ENCODE results near the gene LRRC3C.

Gene LRRC3C

GRCh38 chr17:39968761-39969160, 41.2 kb downstream of the LRRC3C start:
- TF ChIP-seq FOXP2 (optimal IDR thresholded peaks at IDR 0.05; ENCODE audit: borderline replicate concordance, extremely low read depth, extremely low read length, insufficient read depth) (no peak), POLR2AphosphoS5 (IDR thresholded peaks at IDR 0.05; ENCODE audit: low read depth, low read length) (no peak), REST (IDR thresholded peaks at IDR 0.05; ENCODE audit: insufficient read depth in 1 of 2, low read depth in 2 of 2, low read length in 2 of 2) (no peak), TAF1 (IDR thresholded peaks at IDR 0.05; ENCODE audit: borderline replicate concordance, insufficient read depth, low read length) (no peak), SIN3A (IDR thresholded peaks at IDR 0.05; ENCODE audit: borderline replicate concordance, insufficient read depth, low read length) (no peak)

DNA sequence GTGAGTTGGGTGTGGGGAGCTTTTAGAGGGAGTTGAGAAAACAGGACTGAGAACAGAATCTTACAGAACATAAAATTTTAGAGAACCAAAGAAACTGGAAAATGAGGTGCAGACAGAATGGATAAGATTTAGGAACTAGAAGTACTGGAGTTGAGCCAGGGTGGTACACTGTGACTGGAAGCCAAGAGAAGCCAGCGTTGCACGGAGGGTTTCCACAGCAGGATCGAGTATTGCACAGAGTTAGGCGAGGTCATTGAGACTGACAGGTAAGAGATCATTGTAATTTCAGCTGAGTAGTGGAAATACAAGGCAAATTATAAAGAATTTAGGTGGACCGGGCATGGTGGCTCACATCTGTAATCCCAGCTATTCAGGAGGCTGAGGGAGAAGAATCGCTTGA, 41.8 kb downstream of the LRRC3C start:
- TF ChIP-seq REST (IDR thresholded peaks at IDR 0.05; ENCODE audit: insufficient read depth in 1 of 2, low read depth in 2 of 2, low read length in 2 of 2) (no peak), TAF1 (IDR thresholded peaks at IDR 0.05; ENCODE audit: borderline replicate concordance, insufficient read depth, low read length) (no peak), FOXP2 (optimal IDR thresholded peaks at IDR 0.05; ENCODE audit: borderline replicate concordance, extremely low read depth, extremely low read length, insufficient read depth) (no peak), SIN3A (IDR thresholded peaks at IDR 0.05; ENCODE audit: borderline replicate concordance, insufficient read depth, low read length) (no peak), POLR2AphosphoS5 (IDR thresholded peaks at IDR 0.05; ENCODE audit: low read depth, low read length) (no peak)

- TF ChIP-seq TAF1 (IDR thresholded peaks at IDR 0.05; ENCODE audit: borderline replicate concordance, insufficient read depth, low read length) (no peak), POLR2AphosphoS5 (IDR thresholded peaks at IDR 0.05; ENCODE audit: low read depth, low read length) (no peak), REST (IDR thresholded peaks at IDR 0.05; ENCODE audit: insufficient read depth in 1 of 2, low read depth in 2 of 2, low read length in 2 of 2) (no peak), SIN3A (IDR thresholded peaks at IDR 0.05; ENCODE audit: borderline replicate concordance, insufficient read depth, low read length) (no peak), FOXP2 (optimal IDR thresholded peaks at IDR 0.05; ENCODE audit: borderline replicate concordance, extremely low read depth, extremely low read length, insufficient read depth) (no peak)
These were observed 42.7 kb downstream of the LRRC3C start for GRCh38 chr17:39970157-39970692.

DNA sequence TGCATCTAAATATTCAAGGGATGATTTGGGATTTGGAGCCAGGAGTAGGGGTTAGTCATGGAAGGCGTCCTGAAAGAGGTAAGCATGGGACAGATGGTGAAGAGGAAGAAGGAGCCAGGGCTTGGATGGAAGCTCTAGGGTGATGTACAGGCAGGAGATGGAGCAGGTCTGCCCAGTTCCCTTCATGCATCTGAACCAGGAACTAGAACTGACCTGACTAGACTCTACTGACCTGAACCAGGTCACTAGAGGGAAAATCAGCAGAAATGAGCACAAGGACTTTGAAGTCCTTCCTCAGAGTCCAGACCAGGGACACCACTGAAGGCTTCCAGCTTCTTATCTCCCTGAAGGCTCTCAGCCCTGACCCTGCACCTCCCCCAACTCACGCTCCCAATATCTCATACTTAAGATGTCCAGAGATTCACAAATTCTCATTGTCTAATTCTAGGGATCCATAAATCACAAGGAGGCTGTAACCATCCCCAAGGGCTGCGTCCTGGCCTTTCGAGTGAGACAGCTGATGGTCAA, 43.6 kb downstream of the LRRC3C start:
- no peak for TF ChIP-seq REST (IDR thresholded peaks at IDR 0.05; ENCODE audit: insufficient read depth in 1 of 2, low read depth in 2 of 2, low read length in 2 of 2)
- no peak for TF ChIP-seq FOXP2 (optimal IDR thresholded peaks at IDR 0.05; ENCODE audit: borderline replicate concordance, extremely low read depth, extremely low read length, insufficient read depth)
- TF ChIP-seq SIN3A (IDR thresholded peaks at IDR 0.05; ENCODE audit: borderline replicate concordance, insufficient read depth, low read length), result no peak
- no peak for TF ChIP-seq POLR2AphosphoS5 (IDR thresholded peaks at IDR 0.05; ENCODE audit: low read depth, low read length)

Data from PFSK-1 (cell line).